C4-2B (cell line): ENCODE data around the gene PGRMC2.

Source experiments
- CTCF ChIP-seq: fragments of 450-650 bp; conservative IDR thresholded peaks from 2 replicates; pipeline ENCODE4 v1.5.1; 2017; ENCODE audit warnings: mild to moderate bottlenecking
- ZFX ChIP-seq: fragments of 450-650 bp; IDR thresholded peaks from 2 replicates; pipeline ENCODE4 v1.6.1; 2017

- TF ChIP-seq CTCF (no peak), ZFX (no peak)
Measured at GRCh38 chr4:128320656-128321055, 33.0 kb upstream of the PGRMC2 start.
